Gastrocnemius medialis (tissue), 4 donors: ENCODE measurements around the gene SNTG2. TPM values are rescaled to one million over a fixed set of nuclear protein-coding genes. Genes with fewer than 3 reads are reported as not detected.

Experiments
- ATAC-seq, 2 donors: fragments of 150-250 bp; one replicate each; pipeline ENCODE4 v1.9.1; 2016
- DNase-seq, 2 donors: peaks; one replicate each; pipeline ENCODE4 v3.0.0-alpha.2; 2019
- H3K27ac ChIP-seq, 4 donors: fragments of 200-600 bp; sonication (generic); 1 replicate in 1 of 4; 2 replicates in 3 of 4; pipeline ENCODE4 v1.5.1; 2016 to 2018; ENCODE audit warnings: mild to moderate bottlenecking in 2 of 4, moderate library complexity in 1 of 4
- H3K27me3 ChIP-seq, 3 donors: fragments of 200-600 bp; sonication (generic) in 2 of 3; 1 replicate in 1 of 3; 2 replicates in 2 of 3; pipeline versions ENCODE4 v1.5.1 to v1.6.0; 2016 to 2019; ENCODE audit warnings: mild to moderate bottlenecking in 1 of 3, moderate library complexity in 1 of 3
- H3K36me3 ChIP-seq, 2 donors: fragments of 200-600 bp; sonication (generic) in 1 of 2; one replicate each; pipeline ENCODE4 v1.5.1; 2017 to 2018
- H3K4me1 ChIP-seq, 2 donors: fragments of 200-600 bp; sonication (generic) in 1 of 2; one replicate each; pipeline ENCODE4 v1.5.1; 2016 to 2017; ENCODE audit warnings: mild to moderate bottlenecking in 2 of 2
- H3K4me3 ChIP-seq, 4 donors: fragments of 200-600 bp; sonication (generic) in 3 of 4; 1 replicate in 1 of 4; 2 replicates in 3 of 4; pipeline ENCODE4 v1.5.1; 2016 to 2019; ENCODE audit warnings: mild to moderate bottlenecking in 2 of 4
- H3K9me3 ChIP-seq, 3 donors: fragments of 200-600 bp; sonication (generic) in 2 of 3; 1 replicate in 1 of 3; 2 replicates in 2 of 3; pipeline ENCODE4 v1.5.1; 2016 to 2019
- CTCF ChIP-seq, 5 experiments: fragments of 450-650 bp in 3 of 5; fragments of 200-600 bp in 2 of 5; sonication (generic) in 2 of 5; IDR thresholded peaks in 4 of 5; conservative IDR thresholded peaks in 1 of 5; 1 replicate in 4 of 5; 2 replicates in 1 of 5; pipeline ENCODE4 v1.5.1; 2016 to 2019; ENCODE audit warnings: antibody characterized with exemption in 5 of 5, mild to moderate bottlenecking in 3 of 5, moderate library complexity in 3 of 5
- POLR2A ChIP-seq, 2 donors: fragments of 450-650 bp; IDR thresholded peaks; one replicate each; pipeline ENCODE4 v1.6.1; 2017; ENCODE audit warnings: antibody characterized with exemption in 2 of 2, mild to moderate bottlenecking in 2 of 2, moderate library complexity in 2 of 2
- in situ Hi-C, 4 donors: fragments of 200-750 bp; cut with MboI; loops; one replicate each; pipeline versions ENCODE4 v1.15.0 to v1.8.0; 2017; ENCODE audit warnings: low sequenced_read_pairs in 4 of 4
- intact Hi-C: fragments of 100-400 bp; cut with DNase I; formaldehyde crosslinking; loops from one replicate; pipeline ENCODE4 v1.15.1; 2023; ENCODE audit warnings: low total_unique reads
- total RNA-seq, 4 donors: library from RNA; depleted of rRNA; stranded (reverse); fragments of >200 nt; gene quantifications; one replicate each; pipeline versions ENCODE4 v1.1.0 to v1.2.3, GENCODE V29; 2016

Gene SNTG2
- total RNA-seq, 4 donors from 2014 or later, result 0.55 to 1.0 (median 0.92) TPM; not detected in 1

GRCh38 chr2:1150724-1151511 lies 200.3 kb downstream of the SNTG2 start:
- DNase-seq, result no peak

GRCh38 chr2:1152375-1152774 lies 201.7 kb downstream of the SNTG2 start:
- intact Hi-C loops, result no loop called here
- H3K27me3 ChIP-seq, result no peaks in the 10 kb centered on the region
- in situ Hi-C loops, result no loop called here
- H3K4me1 ChIP-seq, result no peaks in the 10 kb centered on the region
- no peak for DNase-seq
- no peak for TF ChIP-seq CTCF (IDR thresholded peaks at IDR 0.05 in 4 of 5, conservative IDR thresholded peaks at IDR 0.05 in 1 of 5)
- TF ChIP-seq POLR2A (IDR thresholded peaks at IDR 0.05), result no peak
- no peaks in the 10 kb centered on the region for H3K36me3 ChIP-seq
- H3K9me3 ChIP-seq, result no peaks in the 10 kb centered on the region
- H3K27ac ChIP-seq, result no peak overlapping the region
- ATAC-seq, result no peak
- no peak overlapping the region for H3K4me3 ChIP-seq

More at GRCh38 chr2:1150724-1151511, 200.3 kb downstream of the SNTG2 start:
- no peak for ATAC-seq
- Histone ChIP-seq H3K27me3 (no peaks in the 10 kb centered on the region), H3K36me3 (no peaks in the 10 kb centered on the region), H3K9me3 (no peaks in the 10 kb centered on the region), H3K4me3 (no peak overlapping the region), H3K4me1 (no peaks in the 10 kb centered on the region), H3K27ac (no peak overlapping the region)
- in situ Hi-C loops, result no loop called here
- intact Hi-C loops, result no loop called here
- TF ChIP-seq POLR2A (IDR thresholded peaks at IDR 0.05), result no peak
- no peak for TF ChIP-seq CTCF (IDR thresholded peaks at IDR 0.05 in 4 of 5, conservative IDR thresholded peaks at IDR 0.05 in 1 of 5)

GRCh38 chr2:1153920-1154319 lies 203.3 kb downstream of the SNTG2 start:
- ATAC-seq (peak in 1 of 2 donors; percentile 23), DNase-seq (peak in 1 of 2 donors; percentile 25)
- no peak for TF ChIP-seq POLR2A (IDR thresholded peaks at IDR 0.05)
- no peak for TF ChIP-seq CTCF (IDR thresholded peaks at IDR 0.05 in 4 of 5, conservative IDR thresholded peaks at IDR 0.05 in 1 of 5)
- intact Hi-C loops (no loop called here), in situ Hi-C loops (no loop called here)
- peak overlapping the region in 1 of 4 donors; percentile 9 for H3K27ac ChIP-seq
- H3K27me3 ChIP-seq, result no peaks in the 10 kb centered on the region
- H3K4me3 ChIP-seq, result no peak overlapping the region
- H3K9me3 ChIP-seq, result no peaks in the 10 kb centered on the region
- no peaks in the 10 kb centered on the region for H3K4me1 ChIP-seq
- H3K36me3 ChIP-seq, result no peaks in the 10 kb centered on the region

GRCh38 chr2:1154710-1155594 lies 204.3 kb downstream of the SNTG2 start:
- Histone ChIP-seq H3K4me3 (no peak overlapping the region), H3K4me1 (no peaks in the 10 kb centered on the region), H3K9me3 (no peaks in the 10 kb centered on the region), H3K27me3 (no peaks in the 10 kb centered on the region), H3K36me3 (no peaks in the 10 kb centered on the region), H3K27ac (no peak overlapping the region)
- ATAC-seq, result no peak
- TF ChIP-seq POLR2A (IDR thresholded peaks at IDR 0.05) (no peak), CTCF (IDR thresholded peaks at IDR 0.05 in 4 of 5, conservative IDR thresholded peaks at IDR 0.05 in 1 of 5) (no peak)
- in situ Hi-C loops, result no loop called here
- intact Hi-C loops, result no loop called here
- no peak for DNase-seq
